ENCODE results near the gene HIGD2A. TPM values are rescaled to one million over a fixed set of nuclear protein-coding genes. Genes with fewer than 3 reads are reported as not detected.

The HIGD2A gene
- total and polyA plus RNA-seq, 4 donors = 18.4 to 127 (median 67.8) TPM

DNA sequence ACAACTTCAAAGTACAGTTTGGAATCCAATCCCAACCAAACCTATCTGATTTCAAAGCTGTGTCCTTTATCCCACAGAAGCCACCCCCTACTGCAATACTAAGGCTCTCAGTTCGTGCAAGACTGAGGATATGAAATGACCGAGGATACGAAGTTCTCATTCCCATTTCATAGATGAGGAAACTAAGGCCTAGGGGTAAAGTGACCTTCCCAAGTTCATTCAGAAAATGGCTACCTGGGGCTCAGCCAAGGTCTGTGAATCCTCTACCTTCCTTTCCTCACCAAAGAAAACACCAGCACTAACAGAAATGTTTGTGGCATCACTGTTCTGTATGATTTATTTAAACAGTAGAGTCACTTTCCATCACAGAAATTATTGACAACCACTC, 32.4 kb upstream of the HIGD2A start:
- Histone ChIP-seq H3K9ac (ENCODE audit: low read depth in 1 of 2, low read length in 2 of 2) (no peak overlapping the region), H3K36me3 (ENCODE audit: control insufficient read depth in 4 of 4, insufficient read depth in 3 of 4, low read depth in 1 of 4, low read length in 3 of 4) (peaks cover 0 to 45% (median 38%) of the 10 kb centered on the region in 4 donors), H3K4me3 (ENCODE audit: low read depth in 1 of 3, low read length in 3 of 3) (no peak overlapping the region), H3K9me3 (ENCODE audit: control insufficient read depth in 4 of 4, low read length in 3 of 4) (no peaks in the 10 kb centered on the region), H3K27me3 (ENCODE audit: control insufficient read depth in 4 of 4, insufficient read depth in 4 of 4, low read length in 3 of 4) (no peaks in the 10 kb centered on the region), H3K4me1 (ENCODE audit: control insufficient read depth in 4 of 4, insufficient read depth in 4 of 4, low read length in 3 of 4) (peaks cover 0 to 18% (median 5%) of the 10 kb centered on the region in 4 donors), H3K27ac (ENCODE audit: low read depth in 1 of 2, low read length in 2 of 2) (no peak overlapping the region)
- DNase-seq (ENCODE audit: low spot score) = no peak
- TF ChIP-seq JUND (IDR thresholded peaks at IDR 0.05) (no peak), TAF1 (conservative IDR thresholded peaks at IDR 0.05) (no peak), GABPA (IDR thresholded peaks at IDR 0.05 in 1 of 2, conservative IDR thresholded peaks at IDR 0.05 in 1 of 2) (no peak), HNF4A (conservative IDR thresholded peaks at IDR 0.05) (no peak), NR2F2 (IDR thresholded peaks at IDR 0.05) (no peak)
- TF ChIP-seq, protein P1, sequence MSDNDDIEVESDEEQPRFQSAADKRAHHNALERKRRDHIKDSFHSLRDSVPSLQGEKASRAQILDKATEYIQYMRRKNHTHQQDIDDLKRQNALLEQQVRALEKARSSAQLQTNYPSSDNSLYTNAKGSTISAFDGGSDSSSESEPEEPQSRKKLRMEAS (IDR thresholded peaks at IDR 0.05) = no peak
- TF ChIP-seq, protein P2, sequence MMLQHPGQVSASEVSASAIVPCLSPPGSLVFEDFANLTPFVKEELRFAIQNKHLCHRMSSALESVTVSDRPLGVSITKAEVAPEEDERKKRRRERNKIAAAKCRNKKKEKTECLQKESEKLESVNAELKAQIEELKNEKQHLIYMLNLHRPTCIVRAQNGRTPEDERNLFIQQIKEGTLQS (IDR thresholded peaks at IDR 0.05) = no peak
- WGBS = 98% methylated on average over 3 of the region's 3 CpGs

DNA sequence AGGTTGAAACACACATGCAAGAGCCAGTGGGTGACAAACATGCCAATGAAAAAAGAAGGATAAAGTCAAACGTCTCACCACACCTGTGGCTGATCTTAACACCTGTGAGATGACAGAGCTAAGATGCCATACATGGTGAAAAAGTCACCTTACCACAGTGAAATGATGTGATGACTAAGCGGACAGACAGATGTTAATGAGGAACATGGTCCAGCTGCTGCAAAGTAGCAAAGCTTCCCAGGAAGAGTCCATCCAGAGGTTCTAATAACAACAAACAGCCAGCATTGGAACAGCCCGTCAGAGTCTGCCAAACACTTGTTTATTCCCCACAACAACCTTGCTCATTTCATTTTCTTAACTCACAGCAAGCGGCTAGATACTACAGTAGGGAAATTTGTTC, 28.9 kb upstream of the HIGD2A start:
- TF ChIP-seq EGR1 (IDR thresholded peaks at IDR 0.05; ENCODE audit: low read depth in 2 of 2) = no peak
- no peak for TF ChIP-seq TAF1 (conservative IDR thresholded peaks at IDR 0.05)
- no peak for TF ChIP-seq FOXA1 (IDR thresholded peaks at IDR 0.05)
- TF ChIP-seq, protein P3, sequence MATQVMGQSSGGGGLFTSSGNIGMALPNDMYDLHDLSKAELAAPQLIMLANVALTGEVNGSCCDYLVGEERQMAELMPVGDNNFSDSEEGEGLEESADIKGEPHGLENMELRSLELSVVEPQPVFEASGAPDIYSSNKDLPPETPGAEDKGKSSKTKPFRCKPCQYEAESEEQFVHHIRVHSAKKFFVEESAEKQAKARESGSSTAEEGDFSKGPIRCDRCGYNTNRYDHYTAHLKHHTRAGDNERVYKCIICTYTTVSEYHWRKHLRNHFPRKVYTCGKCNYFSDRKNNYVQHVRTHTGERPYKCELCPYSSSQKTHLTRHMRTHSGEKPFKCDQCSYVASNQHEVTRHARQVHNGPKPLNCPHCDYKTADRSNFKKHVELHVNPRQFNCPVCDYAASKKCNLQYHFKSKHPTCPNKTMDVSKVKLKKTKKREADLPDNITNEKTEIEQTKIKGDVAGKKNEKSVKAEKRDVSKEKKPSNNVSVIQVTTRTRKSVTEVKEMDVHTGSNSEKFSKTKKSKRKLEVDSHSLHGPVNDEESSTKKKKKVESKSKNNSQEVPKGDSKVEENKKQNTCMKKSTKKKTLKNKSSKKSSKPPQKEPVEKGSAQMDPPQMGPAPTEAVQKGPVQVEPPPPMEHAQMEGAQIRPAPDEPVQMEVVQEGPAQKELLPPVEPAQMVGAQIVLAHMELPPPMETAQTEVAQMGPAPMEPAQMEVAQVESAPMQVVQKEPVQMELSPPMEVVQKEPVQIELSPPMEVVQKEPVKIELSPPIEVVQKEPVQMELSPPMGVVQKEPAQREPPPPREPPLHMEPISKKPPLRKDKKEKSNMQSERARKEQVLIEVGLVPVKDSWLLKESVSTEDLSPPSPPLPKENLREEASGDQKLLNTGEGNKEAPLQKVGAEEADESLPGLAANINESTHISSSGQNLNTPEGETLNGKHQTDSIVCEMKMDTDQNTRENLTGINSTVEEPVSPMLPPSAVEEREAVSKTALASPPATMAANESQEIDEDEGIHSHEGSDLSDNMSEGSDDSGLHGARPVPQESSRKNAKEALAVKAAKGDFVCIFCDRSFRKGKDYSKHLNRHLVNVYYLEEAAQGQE (IDR thresholded peaks at IDR 0.05) = no peak
- no peak for TF ChIP-seq NR2F2 (IDR thresholded peaks at IDR 0.05)
- TF ChIP-seq, protein P4, sequence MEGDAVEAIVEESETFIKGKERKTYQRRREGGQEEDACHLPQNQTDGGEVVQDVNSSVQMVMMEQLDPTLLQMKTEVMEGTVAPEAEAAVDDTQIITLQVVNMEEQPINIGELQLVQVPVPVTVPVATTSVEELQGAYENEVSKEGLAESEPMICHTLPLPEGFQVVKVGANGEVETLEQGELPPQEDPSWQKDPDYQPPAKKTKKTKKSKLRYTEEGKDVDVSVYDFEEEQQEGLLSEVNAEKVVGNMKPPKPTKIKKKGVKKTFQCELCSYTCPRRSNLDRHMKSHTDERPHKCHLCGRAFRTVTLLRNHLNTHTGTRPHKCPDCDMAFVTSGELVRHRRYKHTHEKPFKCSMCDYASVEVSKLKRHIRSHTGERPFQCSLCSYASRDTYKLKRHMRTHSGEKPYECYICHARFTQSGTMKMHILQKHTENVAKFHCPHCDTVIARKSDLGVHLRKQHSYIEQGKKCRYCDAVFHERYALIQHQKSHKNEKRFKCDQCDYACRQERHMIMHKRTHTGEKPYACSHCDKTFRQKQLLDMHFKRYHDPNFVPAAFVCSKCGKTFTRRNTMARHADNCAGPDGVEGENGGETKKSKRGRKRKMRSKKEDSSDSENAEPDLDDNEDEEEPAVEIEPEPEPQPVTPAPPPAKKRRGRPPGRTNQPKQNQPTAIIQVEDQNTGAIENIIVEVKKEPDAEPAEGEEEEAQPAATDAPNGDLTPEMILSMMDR (IDR thresholded peaks at IDR 0.05; ENCODE audit: low read depth, low read length, missing input control) = no peak
- no peak for TF ChIP-seq JUND (IDR thresholded peaks at IDR 0.05)
- TF ChIP-seq, protein P1 (IDR thresholded peaks at IDR 0.05) = no peak
- TF ChIP-seq FOXA2 (IDR thresholded peaks at IDR 0.05) = no peak
- no peak for TF ChIP-seq RXRA (IDR thresholded peaks at IDR 0.05)
- no peak for TF ChIP-seq YY1 (IDR thresholded peaks at IDR 0.05)
- TF ChIP-seq, protein P5, sequence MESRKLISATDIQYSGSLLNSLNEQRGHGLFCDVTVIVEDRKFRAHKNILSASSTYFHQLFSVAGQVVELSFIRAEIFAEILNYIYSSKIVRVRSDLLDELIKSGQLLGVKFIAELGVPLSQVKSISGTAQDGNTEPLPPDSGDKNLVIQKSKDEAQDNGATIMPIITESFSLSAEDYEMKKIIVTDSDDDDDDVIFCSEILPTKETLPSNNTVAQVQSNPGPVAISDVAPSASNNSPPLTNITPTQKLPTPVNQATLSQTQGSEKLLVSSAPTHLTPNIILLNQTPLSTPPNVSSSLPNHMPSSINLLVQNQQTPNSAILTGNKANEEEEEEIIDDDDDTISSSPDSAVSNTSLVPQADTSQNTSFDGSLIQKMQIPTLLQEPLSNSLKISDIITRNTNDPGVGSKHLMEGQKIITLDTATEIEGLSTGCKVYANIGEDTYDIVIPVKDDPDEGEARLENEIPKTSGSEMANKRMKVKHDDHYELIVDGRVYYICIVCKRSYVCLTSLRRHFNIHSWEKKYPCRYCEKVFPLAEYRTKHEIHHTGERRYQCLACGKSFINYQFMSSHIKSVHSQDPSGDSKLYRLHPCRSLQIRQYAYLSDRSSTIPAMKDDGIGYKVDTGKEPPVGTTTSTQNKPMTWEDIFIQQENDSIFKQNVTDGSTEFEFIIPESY (IDR thresholded peaks at IDR 0.05) = no peak
- no peak overlapping the region for H3K27ac ChIP-seq (ENCODE audit: low read depth in 1 of 2, low read length in 2 of 2)
- H3K9ac ChIP-seq (ENCODE audit: low read depth in 1 of 2, low read length in 2 of 2) = no peak overlapping the region
- no peaks in the 10 kb centered on the region for H3K9me3 ChIP-seq (ENCODE audit: control insufficient read depth in 4 of 4, low read length in 3 of 4)
- H3K27me3 ChIP-seq (ENCODE audit: control insufficient read depth in 4 of 4, insufficient read depth in 4 of 4, low read length in 3 of 4) = no peaks in the 10 kb centered on the region
- 54% methylated on average over 4 of the region's 4 CpGs for WGBS
- no peak overlapping the region for H3K4me3 ChIP-seq (ENCODE audit: low read depth in 1 of 3, low read length in 3 of 3)
- H3K4me1 ChIP-seq (ENCODE audit: control insufficient read depth in 4 of 4, insufficient read depth in 4 of 4, low read length in 3 of 4) = peaks cover 0 to 22% (median 8%) of the 10 kb centered on the region in 4 donors
- peaks cover 0 to 14% (median 13%) of the 10 kb centered on the region in 4 donors for H3K36me3 ChIP-seq (ENCODE audit: control insufficient read depth in 4 of 4, insufficient read depth in 3 of 4, low read depth in 1 of 4, low read length in 3 of 4)
- no peak for DNase-seq (ENCODE audit: low spot score)

Measured in liver (tissue), 9 donors.